Vein endothelial cell (primary cell): ENCODE data around the gene SLC38A11. TPM values are rescaled to one million over a fixed set of nuclear protein-coding genes. Genes with fewer than 3 reads are reported as not detected.

Experiments used
- small RNA-seq: library from RNA; depleted of rRNA; stranded (forward); fragments of <200 nt; gene quantifications from one replicate; pipeline ENCODE3, GENCODE V24; 2012
- total RNA-seq: library from RNA; depleted of rRNA; stranded (reverse); fragments of >200 nt; gene quantifications from 2 replicates; pipeline ENCODE4 v1.2.3, GENCODE V29; 2012

Gene SLC38A11
- not detected in 2 replicates for total RNA-seq

GRCh38 chr2:164954954-164955701 lies at the start of gene SLC38A11:
Gene SLC38A11 (minus strand): TSS chr2:164955525. CDS start chr2:164955247, 278 bp downstream.

Small RNA genes lying within 50 kb of the gene (small RNA-seq; reads per million reads assigned to genes)
- gene RNA5SP110, result not detected
- not detected for gene RNA5SP111

Other genes starting within 250 kb of the SLC38A11 start
- gene COBLL1, start 113.7 kb downstream of the SLC38A11 start, total RNA-seq, result 5.2 and 15.0 TPM in 2 replicates
- gene SCN3A, start 248.5 kb upstream of the SLC38A11 start, total RNA-seq, result not detected in 2 replicates